ENCODE results near the gene NPLOC4.

NPLOC4 gene

DNA sequence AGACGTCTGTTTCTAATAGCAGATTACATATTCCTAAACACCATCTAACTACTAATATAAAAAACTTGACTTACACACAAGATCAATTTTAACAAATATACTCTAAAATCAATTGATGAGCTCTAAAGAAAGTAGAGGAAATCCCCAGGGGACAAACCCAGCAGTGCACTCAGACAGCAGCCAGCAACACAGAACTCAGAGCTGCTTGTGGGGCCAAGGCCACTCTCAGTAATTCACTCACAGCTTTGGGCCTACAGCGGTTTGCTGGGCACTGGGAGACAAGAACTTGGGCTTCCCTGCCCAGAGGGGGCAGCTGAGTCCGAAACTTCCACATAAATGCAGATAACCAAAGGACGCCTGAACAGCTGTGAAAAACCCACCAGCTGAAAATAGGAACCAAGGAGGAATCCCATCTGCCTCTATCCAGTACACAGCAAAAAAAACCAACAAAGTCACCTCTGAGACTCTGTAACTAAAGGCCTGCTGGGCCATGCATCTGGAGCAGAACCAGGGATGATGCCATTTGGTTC lies 21.4 kb downstream of the NPLOC4 start:
- no peak overlapping the region for H3K27ac ChIP-seq
- TF ChIP-seq CTCF (IDR thresholded peaks at IDR 0.05) (no peak), ZFX (IDR thresholded peaks at IDR 0.05; ENCODE audit: borderline replicate concordance) (no peak)

GRCh38 chr17:81612172-81612970 lies 24.5 kb downstream of the NPLOC4 start:
- TF ChIP-seq ZFX (IDR thresholded peaks at IDR 0.05; ENCODE audit: borderline replicate concordance) (no peak), CTCF (IDR thresholded peaks at IDR 0.05) (no peak)
- H3K27ac ChIP-seq = no peak overlapping the region

GRCh38 chr17:81609541-81610311 lies 27.2 kb downstream of the NPLOC4 start:
- H3K27ac ChIP-seq = no peak overlapping the region

GRCh38 chr17:81608605-81609004 lies 28.3 kb downstream of the NPLOC4 start:
- TF ChIP-seq CTCF (IDR thresholded peaks at IDR 0.05) (no peak), ZFX (IDR thresholded peaks at IDR 0.05; ENCODE audit: borderline replicate concordance) (no peak)
- H3K27ac ChIP-seq = no peak overlapping the region

More at GRCh38 chr17:81609541-81610311, 27.2 kb downstream of the NPLOC4 start:
- TF ChIP-seq CTCF (IDR thresholded peaks at IDR 0.05) = no peak
- no peak for TF ChIP-seq ZFX (IDR thresholded peaks at IDR 0.05; ENCODE audit: borderline replicate concordance)

- no peak for TF ChIP-seq ZFX (IDR thresholded peaks at IDR 0.05; ENCODE audit: borderline replicate concordance)
- no peak for TF ChIP-seq CTCF (IDR thresholded peaks at IDR 0.05)
- H3K27ac ChIP-seq = no peak overlapping the region
Observed at GRCh38 chr17:81608082-81608481, 28.8 kb downstream of the NPLOC4 start.

GRCh38 chr17:81607431-81607830 lies 29.5 kb downstream of the NPLOC4 start:
- TF ChIP-seq ZFX (IDR thresholded peaks at IDR 0.05; ENCODE audit: borderline replicate concordance) (no peak), CTCF (IDR thresholded peaks at IDR 0.05) (no peak)
- H3K27ac ChIP-seq = no peak overlapping the region

Measured in 22Rv1 (cell line).